Astrocyte of the spinal cord (primary cell): Measurements from ENCODE around the gene KCTD16.

Experiments used
- DNase-seq: peaks from one replicate; pipeline ENCODE4 v3.0.0; 2011; ENCODE audit warnings: low read depth, low spot score
- H3K4me3 ChIP-seq: 2 replicates; pipeline ENCODE4 v1.5.1; 2011; ENCODE audit warnings: low read depth, mild to moderate bottlenecking, low read length, moderate library complexity
- in situ Hi-C: cut with HindIII; loops from 2 replicates; pipeline ENCODE4 v1.10.0; 2017; ENCODE audit warnings: low sequenced_read_pairs
- TF ChIP-seq, protein P1 (sequence below): IDR thresholded peaks from 2 replicates; pipeline ENCODE4 v1.5.1; 2012; ENCODE audit warnings: low read depth, mild to moderate bottlenecking, low read length, inconsistent platforms

KCTD16 gene

GRCh38 chr5:144304688-144305087, 134.0 kb downstream of the KCTD16 start:
- TF ChIP-seq, protein P1, sequence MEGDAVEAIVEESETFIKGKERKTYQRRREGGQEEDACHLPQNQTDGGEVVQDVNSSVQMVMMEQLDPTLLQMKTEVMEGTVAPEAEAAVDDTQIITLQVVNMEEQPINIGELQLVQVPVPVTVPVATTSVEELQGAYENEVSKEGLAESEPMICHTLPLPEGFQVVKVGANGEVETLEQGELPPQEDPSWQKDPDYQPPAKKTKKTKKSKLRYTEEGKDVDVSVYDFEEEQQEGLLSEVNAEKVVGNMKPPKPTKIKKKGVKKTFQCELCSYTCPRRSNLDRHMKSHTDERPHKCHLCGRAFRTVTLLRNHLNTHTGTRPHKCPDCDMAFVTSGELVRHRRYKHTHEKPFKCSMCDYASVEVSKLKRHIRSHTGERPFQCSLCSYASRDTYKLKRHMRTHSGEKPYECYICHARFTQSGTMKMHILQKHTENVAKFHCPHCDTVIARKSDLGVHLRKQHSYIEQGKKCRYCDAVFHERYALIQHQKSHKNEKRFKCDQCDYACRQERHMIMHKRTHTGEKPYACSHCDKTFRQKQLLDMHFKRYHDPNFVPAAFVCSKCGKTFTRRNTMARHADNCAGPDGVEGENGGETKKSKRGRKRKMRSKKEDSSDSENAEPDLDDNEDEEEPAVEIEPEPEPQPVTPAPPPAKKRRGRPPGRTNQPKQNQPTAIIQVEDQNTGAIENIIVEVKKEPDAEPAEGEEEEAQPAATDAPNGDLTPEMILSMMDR: no peak
- no peak overlapping the region for H3K4me3 ChIP-seq
- in situ Hi-C loops: no loop called here
- no peak for DNase-seq

DNA sequence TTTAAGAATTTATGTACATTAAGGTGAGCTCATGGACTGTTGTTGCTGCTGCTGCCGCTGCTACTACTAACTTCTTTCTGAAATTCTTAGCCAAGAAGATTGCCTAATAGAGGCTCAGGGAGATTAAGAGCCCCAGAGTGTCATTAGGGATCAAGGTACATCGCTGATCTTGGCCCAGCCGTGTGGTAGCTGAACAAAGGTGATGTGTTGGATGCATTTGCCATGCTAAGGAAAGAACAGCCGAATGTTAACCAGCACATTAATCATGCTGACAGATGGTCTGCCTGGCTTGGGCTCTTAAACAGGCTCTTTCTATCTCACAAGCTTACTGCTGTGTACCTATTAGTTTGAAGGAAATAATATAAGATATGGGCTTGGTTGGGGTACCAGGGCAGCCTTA, 137.1 kb downstream of the KCTD16 start:
- no peak for DNase-seq
- TF ChIP-seq, protein P1: no peak
- no peak overlapping the region for H3K4me3 ChIP-seq
- in situ Hi-C loops: no loop called here

GRCh38 chr5:144308174-144308573, 137.5 kb downstream of the KCTD16 start:
- no peak overlapping the region for H3K4me3 ChIP-seq
- in situ Hi-C loops: no loop called here
- TF ChIP-seq, protein P1: no peak

DNA sequence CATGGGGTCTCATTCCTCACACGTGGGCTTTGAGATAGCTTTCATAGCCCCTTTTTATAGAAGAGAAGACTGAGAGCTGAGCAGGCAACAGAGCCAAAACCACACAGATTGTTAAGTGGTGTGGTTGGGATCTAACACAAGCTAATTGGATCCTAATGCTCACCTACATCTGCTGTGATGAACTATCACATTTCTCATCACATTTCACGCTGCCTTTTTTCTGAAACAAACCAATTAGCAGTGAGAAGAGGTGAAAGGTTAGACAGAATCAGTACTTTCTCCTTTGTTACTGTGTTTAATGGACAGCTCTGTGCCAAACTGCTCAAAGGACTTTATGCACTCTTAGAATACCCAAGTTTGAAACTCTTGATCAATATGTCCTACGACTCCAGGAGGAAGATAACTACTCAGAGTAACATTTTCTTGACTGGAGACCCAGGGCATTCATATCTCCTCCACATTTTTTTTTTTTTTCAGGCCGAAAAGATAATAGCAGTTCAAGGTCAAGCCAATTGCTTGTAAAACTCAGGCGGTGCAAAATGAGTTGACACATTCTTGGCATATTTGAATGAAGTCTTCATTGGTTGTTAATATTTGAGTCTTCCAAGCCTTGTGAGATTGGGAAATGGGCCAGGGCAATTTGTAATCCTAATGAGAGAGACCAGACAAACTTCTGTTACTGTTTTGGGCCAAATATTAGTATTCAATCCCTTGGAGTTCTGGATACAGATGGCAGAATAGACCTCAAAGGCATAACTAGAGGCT, 138.4 kb downstream of the KCTD16 start:
- TF ChIP-seq, protein P1: no peak
- DNase-seq: no peak
- H3K4me3 ChIP-seq: no peak overlapping the region
- in situ Hi-C loops: no loop called here

More at GRCh38 chr5:144308174-144308573, 137.5 kb downstream of the KCTD16 start:
- DNase-seq: no peak

DNA sequence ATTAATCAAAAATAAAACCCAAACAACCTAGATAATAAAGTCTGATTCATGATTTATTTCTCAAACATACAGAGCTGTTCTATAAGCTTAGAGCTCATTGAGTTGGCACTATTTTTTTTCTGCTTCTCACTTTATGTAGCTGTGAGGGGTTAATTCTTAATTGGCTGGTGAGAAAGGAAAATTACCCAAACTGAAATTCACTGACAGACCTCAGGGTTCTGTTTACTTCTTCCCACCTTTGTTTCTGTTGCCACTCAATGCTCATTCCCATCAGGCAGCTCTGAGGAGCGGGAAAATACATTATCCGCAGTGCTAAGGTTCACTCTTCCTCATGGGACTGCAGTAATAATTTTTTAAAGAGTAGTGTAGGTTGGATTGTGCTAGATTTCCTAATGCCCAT, 139.9 kb downstream of the KCTD16 start:
- TF ChIP-seq, protein P1: no peak
- in situ Hi-C loops: no loop called here
- no peak for DNase-seq
- H3K4me3 ChIP-seq: no peak overlapping the region

DNA sequence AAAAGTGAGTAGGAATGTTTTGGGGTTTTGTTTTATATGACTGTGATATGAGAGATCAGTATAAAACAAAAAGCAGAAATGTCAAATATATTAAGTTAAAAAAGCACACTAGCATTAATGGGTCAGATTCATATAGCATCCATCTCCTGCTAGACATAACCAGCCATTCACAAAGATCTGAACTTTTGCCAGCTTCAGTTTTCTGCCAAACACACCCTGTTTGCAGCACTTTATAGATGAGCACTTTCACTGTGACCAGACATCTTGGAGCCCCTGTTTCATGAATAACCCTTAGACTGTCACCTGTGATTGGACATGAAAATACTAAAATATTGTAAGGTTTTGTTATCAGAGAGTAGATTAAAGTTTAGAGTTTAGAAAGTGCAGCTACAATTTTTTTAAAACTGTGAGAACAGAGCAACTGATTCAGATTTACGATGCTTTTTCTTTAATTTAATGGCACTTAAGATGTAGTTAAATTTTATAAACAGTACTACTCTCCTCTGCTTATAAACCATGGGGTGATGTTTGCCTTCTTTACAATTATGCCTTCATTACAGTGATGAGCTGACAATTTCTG, 142.6 kb downstream of the KCTD16 start:
- DNase-seq: no peak
- H3K4me3 ChIP-seq: no peak overlapping the region
- in situ Hi-C loops: no loop called here
- TF ChIP-seq, protein P1: no peak
